GM03348 (cell line): ENCODE results near the gene HFE.
"Not testable (repeated sequence)": the region's sequence is repeated elsewhere in the genome, so short reads cannot be mapped to it uniquely, and the experiment has no call there.

Source experiments
- DNase-seq: peaks from one replicate; pipeline ENCODE4 v3.0.0; 2012; ENCODE audit warnings: low spot score

Gene HFE

DNA sequence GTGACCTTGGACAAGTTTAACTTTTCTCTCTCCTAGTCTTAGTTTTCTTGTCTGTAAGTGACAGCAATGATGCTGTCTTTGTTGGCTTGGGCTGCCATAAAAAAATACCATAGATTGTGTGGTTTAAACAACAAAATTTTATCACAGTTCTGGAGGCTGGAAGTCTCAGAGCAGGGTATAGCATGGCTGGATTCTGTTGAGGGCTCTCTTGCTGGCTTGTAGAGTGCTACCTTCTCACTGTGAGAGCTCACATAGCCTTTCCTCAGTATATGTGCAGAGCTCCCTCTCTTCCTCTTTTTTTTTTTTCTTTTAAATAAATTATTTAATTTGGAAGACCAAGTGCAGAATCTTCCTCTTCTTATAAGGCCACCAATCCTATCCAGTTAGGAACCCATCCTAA lies 26.3 kb downstream of the HFE start:
- DNase-seq, result no peak

DNA sequence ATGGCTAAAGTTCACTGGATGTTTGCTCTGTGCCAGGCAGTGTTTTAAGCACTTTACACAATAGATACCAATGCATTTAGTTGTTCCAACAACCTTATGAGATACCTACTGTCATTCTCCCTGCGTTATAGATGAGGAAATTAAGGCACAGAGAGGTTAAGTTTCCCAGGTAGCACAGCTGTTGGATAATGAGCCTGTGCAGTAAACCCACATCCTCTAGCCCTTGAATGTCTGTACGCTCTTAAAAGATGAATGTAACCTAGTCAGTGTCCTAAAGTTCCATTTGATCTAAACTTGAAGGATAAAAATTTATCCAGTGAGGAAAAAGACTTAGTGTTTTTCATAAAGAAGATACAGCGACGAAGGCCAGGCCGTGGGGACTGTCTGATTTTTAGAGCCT lies 28.0 kb downstream of the HFE start:
- DNase-seq, result no peak

DNA sequence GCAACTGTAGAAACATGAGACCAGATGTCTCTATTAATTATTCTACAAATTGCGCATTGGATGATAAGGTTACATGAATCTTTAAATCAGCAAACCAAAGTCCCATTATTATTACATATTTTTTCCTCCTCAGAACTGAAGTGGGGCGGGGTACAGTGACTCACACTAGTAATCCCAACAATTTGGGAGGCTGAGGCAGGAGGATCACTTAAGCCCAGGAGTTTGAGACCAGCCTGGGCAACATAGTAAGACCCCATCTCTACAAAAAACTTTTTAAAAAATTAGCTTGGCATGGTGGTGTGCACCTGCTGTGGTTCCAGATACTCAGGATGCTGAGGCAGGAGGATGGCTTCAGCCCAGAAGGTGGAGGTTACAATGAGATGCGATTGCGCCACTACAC lies 29.0 kb downstream of the HFE start:
- DNase-seq, result no peak

DNA sequence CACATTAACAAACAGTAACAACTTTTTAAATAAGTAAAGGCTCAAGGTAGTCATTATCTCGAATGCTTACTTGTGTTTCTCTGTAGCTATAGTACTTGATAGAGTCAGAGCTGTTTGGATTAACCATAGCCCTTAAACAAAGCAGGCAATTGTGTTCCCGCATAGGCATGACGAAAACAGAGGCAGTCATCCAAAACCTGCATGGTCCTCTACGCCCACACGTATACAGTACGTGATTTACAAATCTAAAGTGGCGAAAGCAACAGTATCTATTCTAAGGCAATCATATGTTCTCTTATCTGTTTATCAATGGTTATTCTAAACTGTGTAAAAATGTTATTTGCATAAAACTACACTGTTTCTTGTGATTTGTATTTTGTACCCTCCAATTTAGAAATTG lies 31.8 kb downstream of the HFE start:
- no peak for DNase-seq

DNA sequence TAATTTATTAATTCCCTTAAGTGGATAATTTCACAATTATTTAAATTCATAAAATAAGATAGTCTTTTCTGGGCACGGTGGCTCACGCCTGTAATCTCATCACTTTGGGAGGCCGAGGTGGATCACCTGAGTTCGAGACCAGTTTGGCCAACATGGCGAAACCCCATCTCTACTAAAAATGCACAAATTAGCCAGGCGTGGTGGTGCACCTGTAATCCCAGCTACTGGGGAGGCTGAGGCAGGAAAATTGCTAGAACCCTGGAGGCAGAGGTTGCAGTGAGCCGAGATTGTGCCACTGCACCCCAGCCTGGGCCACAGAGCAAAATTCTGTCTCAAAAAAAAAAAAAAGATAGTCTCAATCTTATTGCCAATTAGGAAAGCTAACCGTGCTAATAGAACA lies 32.9 kb downstream of the HFE start:
- DNase-seq, result not testable (repeated sequence)

DNA sequence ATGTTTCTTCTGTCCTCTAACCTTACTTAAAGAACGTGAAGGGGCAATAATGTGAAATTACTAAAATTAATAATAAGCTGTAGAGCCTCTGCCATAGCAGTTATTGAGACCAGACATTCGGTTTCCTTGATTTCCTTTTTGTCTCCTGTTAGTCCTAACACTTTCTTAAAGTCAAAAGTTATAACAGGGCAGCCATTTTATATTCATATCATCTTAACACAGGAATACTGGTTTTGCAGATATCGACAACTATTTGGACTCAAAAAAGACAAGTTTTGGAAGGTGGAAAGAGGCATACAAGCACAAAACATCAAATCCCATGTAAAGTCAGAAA lies 33.5 kb downstream of the HFE start:
- no peak for DNase-seq

DNA sequence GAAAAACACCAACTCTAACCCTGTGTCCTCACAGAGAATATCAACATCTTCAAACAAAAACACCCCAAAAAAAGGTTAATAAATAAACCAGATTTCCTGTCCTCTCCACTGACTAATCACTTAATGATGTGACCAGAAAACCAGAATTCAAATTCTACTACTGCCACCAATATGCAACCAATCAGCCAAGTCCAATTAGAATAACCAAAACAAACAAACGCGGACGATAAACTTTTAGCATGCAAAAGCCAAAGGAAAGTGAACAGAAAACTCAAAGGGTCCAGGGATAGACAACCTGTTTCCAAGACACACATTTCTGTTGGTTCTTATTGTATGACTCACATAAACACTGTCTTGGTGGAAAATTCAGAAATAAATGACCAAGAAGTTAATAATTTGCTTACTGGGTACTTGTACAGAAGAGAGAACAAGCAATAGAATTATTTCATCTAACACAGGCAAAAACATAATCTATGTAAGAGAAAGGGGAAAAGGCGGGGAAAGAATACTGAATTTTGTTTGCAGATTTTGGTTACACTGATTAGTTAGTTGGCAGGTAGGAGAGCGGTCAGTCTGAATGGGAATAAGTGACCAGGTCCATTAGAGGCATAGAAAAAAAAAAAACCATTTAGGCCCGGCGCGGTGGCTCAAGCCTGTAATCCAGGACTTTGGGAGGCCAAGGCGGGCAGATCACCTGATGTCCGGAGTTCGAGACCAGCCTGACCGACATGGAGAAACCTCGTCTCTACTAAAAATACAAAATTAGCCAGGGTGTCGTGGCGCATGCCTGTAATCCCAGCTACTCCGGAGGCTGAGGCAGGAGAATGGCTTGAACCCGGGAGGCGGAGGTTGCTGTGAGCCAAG lies 34.1 kb downstream of the HFE start:
- no peak for DNase-seq

DNA sequence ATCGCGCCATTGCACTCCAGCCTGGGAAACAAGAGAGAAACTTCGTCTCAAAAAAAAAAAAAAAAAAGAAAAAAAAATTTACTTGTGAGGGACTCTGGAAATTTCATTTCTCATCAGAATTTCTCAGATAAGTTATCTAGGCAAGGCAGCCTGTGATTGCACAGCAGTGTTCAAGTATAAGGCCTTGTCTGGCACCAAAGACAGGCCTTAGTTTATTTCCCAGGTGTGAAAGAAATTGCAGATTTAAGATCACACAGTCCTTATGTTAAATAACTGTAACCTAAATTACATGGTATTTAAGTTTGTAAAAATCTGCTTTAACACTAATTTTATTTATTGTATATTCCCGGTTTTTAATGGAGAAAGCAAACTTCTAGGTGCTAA lies 34.8 kb downstream of the HFE start:
- no peak for DNase-seq

DNA sequence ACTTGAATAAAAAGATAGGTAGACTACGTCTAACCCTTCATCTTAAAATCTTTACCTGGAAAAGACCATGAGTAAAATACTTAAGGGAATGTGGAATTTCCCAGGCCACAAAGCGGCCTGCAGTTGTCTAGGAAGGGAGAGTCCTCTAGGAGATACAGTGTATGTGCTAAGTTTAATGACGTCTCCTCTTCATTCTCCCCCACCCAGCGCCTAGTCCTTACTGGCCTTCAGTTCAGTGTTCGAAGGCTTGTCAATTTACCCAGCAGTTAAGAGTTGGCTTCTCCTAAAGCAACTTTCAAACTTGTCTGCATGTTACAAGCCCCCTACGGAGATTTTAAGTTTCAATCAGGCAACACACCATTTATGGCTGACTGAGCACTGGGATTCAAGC lies 35.2 kb downstream of the HFE start:
- no peak for DNase-seq

DNA sequence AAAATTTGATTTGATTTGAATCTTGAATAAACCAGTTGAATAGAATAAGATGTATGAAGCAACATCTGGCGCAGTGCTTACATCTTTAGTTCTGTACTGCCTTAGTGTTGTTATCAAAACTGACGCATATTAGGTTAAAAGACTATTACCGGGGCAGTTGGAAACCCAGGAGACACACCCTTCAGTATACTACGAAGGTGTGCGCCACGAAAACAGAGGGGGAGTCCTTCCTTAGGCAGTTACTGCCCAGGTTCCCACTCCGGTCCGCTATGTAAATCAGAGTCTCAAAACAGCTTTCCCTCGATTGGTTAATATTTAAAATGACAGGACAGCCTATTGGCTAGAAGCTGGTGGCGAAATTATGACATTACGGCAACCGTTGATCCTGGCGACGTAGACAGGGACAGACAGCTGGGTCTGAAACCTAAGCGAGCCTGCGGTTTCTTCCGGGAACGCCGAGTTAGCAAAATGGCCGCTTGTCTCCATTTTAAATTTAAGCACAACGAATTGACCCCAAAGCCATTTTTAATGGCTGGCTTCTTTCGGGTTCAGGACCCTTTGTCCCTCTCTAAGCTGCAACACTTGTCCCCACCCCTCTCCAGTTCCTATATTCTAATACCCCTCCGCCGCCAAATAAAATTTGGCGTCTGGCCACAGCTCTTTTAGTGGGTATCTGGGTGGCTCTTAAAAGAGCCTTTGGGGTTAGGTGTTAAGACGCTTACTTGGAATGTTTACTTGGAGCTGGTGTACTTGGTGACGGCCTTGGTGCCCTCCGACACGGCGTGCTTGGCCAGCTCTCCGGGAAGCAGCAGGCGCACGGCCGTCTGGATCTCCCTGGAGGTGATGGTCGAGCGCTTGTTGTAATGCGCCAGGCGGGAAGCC lies 35.8 kb downstream of the HFE start:
- peak; percentile 90 for DNase-seq

DNA sequence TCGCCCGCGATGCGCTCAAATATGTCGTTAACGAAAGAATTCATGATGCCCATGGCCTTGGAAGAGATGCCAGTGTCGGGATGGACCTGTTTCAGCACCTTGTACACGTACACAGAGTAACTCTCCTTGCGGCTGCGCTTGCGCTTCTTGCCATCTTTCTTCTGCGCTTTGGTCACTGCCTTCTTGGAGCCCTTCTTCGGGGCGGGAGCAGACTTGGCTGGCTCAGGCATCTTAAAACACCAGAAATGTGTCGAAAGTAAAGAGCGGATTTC lies 36.4 kb downstream of the HFE start:
- no peak for DNase-seq

DNA sequence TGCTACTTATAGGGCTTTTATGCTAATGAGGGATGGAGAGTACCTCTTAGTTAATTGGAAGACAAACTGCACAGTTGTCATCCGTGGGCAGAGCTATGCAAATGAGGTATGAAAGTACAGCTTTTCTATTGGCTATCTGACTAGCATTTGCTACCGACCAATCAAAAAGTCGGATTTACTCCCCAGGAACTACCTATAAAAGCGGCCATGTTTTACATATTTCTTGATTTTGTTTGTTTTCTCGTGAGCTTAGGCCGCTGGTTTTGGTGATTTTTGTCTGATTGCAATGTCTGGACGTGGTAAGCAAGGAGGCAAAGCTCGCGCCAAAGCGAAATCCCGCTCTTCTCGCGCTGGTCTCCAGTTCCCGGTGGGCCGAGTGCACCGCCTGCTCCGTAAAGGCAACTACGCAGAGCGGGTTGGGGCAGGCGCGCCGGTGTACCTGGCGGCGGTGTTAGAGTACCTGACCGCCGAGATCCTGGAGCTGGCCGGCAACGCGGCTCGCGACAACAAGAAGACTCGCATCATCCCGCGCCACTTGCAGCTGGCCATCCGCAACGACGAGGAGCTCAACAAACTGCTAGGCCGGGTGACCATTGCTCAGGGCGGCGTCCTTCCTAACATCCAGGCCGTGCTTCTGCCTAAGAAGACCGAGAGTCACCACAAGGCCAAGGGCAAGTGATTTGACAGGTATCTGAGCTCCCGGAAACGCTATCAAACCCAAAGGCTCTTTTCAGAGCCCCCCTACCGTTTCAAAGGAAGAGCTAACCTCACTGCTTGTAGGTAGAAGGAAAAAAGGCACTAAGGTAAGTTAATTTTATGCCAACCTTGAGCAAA lies 36.9 kb downstream of the HFE start:
- peak; percentile 96 for DNase-seq

DNA sequence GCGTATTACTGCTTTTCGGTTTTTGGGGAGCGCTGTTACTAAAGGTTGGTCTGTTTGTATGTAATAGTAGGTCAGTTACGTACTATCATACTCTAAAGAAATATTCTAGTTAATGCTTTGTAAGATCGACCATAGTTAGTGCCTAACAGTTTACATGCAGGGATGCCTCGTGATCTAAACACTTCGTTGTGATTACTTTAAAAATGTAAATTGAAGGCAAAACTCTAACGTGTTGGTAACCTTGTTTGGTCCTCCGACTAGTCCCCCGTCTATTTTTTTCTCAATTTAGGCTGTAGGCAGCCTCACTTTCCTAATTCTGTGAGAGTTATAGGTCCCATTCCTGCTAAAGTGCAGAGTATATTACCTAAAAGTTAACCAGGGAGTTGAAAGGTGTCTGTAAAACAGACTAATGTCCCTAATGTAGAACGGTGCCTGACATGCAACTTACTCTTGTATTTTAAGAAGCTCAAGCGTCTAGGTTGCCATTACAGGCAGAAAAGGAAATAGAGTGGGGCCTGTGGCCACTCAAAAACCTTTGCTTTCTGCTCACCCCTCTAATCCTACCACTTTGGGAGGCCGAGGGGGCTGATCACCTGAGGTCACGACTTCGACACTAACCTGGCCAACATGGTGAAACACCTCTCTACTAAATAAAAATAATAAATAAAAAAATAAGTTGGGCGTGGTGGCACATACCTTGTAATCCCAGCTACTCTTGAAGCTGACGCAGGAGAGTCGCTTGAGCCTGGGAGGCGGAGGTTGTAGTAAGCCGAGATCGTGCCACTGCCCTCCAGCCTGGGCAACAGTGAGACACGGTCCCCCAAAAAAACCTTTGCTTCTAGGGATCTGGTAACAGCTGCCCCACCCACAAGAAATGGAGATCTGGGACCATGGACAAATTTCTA lies 37.8 kb downstream of the HFE start:
- no peak for DNase-seq

DNA sequence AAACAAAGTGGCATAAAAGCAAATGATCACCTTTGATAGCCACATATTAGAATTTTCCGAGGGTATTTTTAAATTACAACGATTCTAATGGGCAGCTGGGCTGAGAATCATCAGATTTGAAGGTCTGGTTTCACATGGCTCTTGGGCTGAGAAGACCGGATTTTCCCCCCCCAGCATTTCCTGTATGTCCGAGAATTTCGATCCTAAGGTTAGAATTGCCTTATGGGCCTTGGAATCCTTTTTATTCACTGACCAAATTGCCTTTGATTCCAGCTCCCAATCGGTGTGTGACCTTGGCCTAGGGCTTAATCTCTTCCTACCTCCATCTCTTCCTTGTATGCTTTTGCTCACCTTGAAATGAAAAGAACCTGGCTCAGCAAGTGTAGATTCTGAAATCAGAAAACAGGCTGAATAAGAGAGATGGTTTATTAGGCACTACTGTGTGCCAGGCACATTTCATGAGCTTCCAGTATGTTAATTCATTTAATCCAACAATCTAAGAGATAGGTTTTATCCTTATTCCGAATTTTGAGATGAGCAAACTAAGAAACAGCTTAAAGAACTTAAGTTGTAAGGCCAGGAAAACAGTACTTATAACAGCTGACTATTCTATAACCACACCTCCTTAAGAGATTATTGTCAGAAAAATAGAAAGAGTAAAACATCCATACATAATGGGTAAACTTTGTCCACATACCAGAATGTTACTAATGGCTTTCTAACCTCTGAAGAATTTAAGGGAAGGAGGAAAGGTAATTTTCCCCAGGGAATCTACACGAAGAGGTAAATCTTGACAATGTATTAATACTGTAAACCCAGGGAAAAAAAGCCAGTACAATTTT lies 39.4 kb downstream of the HFE start:
- peak; percentile 24 for DNase-seq

DNA sequence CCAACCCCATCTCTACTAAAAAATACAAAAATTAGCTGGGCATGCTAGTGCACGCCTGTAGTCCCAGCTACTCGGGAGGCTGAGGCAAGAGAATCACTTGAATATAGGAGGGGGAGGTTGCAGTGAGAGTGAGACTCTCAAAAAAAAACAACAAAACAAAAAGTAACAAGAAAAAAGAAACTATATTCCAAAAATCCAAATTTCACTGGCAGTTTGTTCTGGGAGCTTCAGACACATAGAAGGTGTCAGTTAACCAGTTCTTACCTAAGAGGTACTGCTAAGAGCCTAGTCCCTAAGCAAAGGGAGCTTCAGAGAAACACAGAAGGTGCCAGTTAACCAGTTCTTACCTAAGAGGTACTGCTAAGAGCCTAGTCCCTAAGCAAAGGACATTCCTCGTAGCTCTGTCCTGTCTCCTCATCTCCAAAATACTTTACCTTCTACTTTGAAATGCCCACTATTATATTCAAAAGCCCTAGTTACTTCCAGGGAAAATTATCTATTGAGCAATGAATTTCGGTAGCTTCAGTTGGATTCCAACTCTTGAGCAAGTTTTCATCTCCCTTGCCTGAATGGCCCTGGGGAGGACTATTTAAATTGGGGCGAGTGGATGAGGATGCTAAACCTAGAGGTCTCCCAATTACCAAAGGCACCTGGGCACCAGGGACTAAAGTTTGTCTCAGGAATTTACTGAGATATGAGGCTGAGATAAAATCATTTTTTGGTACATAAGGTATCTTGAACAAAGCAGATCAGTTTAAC lies 41.0 kb downstream of the HFE start:
- no peak for DNase-seq

DNA sequence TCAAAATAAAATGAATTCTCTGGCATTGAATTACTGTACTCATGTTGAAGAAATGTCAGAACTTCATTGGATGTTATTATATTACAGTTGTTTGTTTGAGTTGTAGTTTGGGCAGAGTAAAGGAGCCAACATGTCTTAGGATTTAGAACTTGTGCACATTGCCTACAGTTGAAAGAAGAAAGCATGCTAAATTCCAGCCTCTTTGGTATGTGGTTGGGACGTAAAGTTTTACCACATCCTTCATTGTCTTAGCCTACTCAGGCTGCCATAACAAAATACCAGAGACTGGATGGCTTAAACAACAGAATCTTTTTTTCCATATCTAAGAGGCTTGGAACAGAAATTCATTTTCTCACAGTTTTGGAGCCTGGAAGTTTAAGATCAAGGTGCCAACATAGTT lies 42.4 kb downstream of the HFE start:
- DNase-seq, result no peak

DNA sequence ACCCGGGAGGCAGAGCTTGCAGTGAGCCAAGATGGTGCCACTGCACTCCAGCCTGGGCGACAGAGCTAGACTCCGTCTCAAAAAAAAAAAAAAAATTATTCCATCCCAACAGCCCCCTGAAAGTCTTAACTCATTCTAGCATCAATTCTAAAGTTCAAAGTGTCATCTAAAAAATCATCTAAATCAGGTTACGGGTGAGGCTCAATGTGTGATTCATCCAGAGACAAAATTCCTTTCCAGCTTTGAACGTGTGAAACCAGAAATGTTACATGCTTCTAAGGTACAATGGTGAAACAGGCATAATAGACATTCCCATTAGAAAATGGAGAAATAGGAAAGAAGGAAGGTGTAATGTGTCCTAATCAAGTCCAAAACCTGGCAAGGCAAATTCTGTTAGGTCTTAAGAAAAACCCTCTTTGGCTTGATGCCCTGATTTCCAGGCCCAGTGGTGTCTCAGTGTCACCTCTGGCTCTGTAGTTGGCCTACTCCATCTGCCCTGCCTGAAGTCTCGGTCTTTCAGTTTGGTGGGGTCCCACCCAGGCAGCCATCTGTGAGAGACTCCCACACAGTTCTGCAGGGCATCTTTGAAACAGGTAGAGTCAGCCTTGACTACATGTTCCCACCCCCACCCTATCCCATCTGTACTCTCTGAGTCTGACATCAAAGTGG lies 43.5 kb downstream of the HFE start:
- no peak for DNase-seq

DNA sequence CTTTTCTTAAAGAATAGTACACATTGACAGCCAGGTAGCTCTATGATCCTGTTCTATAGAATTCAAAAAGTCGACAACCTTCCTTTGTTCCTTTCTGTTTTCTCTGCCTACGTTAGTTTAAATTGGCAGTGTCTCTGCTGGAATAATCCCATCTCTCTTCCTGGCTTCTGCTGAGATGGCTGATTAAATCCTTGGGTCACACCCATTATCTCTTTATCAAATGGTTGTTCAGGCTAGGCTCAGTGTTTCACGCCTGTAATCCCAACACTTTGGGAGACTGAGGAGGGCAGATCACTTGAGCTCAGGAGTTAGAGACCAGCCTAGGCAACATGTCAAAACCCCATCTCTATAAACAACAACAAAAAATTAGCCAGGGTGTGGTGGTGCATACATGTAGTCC lies 44.4 kb downstream of the HFE start:
- DNase-seq, result no peak

DNA sequence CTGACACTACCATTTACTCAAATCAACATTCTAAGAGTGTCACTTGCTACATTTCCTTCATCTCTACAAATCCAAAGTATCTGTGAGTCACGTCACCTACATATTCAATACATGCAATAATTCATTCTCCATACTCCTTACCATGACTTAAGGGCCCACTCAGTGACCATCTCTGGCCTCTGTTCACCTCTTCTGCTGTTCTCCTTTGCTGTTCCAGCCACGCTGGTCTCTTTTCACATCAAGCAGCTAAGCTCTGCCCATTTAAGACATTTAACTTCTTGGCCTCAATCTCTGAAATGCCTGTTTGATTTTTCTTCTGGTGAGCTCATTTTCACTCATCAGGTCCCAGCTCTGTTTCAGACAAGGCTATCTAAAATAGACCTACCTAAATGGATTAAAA lies 46.5 kb downstream of the HFE start:
- no peak for DNase-seq

DNA sequence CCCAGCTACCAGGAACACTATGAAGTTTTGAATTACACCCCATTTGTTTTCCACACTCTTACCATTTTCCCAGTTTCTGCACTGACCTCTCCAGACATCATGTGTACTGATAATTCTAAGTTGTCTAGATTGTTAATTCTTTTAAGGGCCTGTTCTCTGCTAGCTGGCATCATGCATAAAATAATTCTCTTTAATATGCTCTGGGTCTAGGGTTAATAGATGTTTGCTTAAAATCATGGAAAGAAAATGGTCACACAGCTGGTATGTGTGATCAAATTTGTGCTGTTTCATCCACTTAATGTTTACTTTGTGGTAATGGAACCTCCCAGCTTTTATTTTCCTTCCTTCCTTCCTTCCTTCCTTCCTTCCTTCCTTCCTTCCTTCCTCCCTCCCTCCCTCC lies 49.1 kb downstream of the HFE start:
- no peak for DNase-seq
